ENCODE measurements around the gene HSP90AA1.

GRCh38 chr14:102121567-102121966 lies 34.7 kb upstream of the HSP90AA1 start:
- TF ChIP-seq CTCF (IDR thresholded peaks at IDR 0.05; ENCODE audit: low read depth, low read length) (no peak), EZH2phosphoT487 (IDR thresholded peaks at IDR 0.05; ENCODE audit: low read depth) (no peak)
